Measurements from ENCODE around the gene OSBPL5. TPM values are rescaled to one million over a fixed set of nuclear protein-coding genes. Genes with fewer than 3 reads are reported as not detected.

OSBPL5 gene
- total and polyA plus RNA-seq, 2 donors = 28.2 to 42.3 TPM

DNA sequence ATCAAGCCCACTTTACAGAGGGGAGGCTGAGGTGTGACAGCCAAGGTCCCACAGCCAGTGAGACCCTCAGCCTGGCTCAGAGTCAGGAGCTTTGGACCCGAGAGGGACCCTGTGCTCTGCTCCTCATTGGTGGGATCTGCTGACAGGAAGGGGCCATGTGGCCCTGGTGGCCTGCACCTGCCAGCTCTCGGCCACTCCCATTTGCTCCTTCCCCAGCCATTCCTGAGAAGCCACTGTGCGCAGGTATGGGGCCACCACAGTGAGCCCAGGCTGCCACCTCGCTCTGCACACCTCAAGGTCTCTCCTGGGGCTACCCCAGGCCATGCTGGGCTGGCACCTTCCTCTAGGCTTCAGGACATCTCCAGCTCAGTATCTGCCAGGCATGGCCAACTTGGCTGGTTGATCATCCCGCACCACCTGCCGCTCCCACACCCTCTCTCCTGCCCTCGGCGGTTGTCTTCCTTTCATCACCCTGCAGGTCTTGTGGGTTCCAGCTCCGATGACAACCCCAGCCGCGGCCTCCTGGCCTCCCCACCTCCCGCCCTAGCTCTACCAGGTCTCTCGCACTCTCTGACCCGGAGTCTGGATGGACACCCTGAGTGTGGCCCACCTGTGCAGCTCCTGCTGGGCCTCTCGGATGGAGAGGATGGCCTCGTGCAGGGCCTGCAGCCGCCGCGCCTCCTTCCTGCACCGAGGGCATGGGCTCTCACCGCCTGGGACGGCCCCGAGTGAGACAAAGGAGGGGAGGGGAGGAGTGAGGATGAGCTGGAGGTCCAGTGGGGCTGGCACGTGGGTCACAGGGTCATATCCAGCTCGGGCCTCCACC lies 75.7 kb downstream of the OSBPL5 start:
- DNase-seq (ENCODE audit: low read depth in 6 of 9, low spot score in 9 of 9) = no peak
- Histone ChIP-seq H3K4me1 (ENCODE audit: control insufficient read depth in 2 of 2, insufficient read depth in 2 of 2, low read length in 2 of 2) (no peaks in the 10 kb centered on the region), H3K27me3 (ENCODE audit: control insufficient read depth in 2 of 2, insufficient read depth in 1 of 2, low read length in 1 of 2) (no peaks in the 10 kb centered on the region), H3K4me3 (ENCODE audit: low read length in 2 of 2) (no peak overlapping the region), H3K36me3 (ENCODE audit: control insufficient read depth in 2 of 2, insufficient read depth in 2 of 2, low read length in 1 of 2) (peaks cover 60 to 68% of the 10 kb centered on the region in 2 donors), H3K9me3 (ENCODE audit: control insufficient read depth in 2 of 2, insufficient read depth in 1 of 2, low read length in 1 of 2) (no peaks in the 10 kb centered on the region), H3K27ac (ENCODE audit: low read depth in 1 of 2, low read length in 1 of 2) (no peak overlapping the region)
- 97% methylated on average over 25 of the region's 25 CpGs for WGBS

DNA sequence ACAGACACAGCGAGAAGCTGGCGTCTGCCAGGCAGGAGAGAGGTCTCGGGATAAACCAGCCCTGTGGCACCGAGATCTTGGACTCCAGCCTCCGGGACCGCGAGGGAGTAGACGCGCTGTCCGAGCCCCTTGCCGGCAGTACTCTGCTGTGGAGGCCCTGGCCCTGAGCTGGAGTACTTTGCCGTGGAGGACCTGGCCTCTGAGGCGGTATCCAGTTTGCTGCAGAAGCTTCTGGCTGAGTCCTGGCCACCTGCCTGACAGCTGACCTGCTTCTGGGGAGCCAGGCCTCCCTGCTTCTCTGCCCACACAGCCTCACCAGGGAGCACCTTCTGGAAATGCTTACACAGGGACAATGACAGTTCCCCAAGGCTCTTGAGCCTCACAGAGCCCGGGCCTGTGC lies 76.3 kb downstream of the OSBPL5 start:
- Histone ChIP-seq H3K27ac (ENCODE audit: low read depth in 1 of 2, low read length in 1 of 2) (no peak overlapping the region), H3K27me3 (ENCODE audit: control insufficient read depth in 2 of 2, insufficient read depth in 1 of 2, low read length in 1 of 2) (no peaks in the 10 kb centered on the region), H3K9me3 (ENCODE audit: control insufficient read depth in 2 of 2, insufficient read depth in 1 of 2, low read length in 1 of 2) (no peaks in the 10 kb centered on the region), H3K36me3 (ENCODE audit: control insufficient read depth in 2 of 2, insufficient read depth in 2 of 2, low read length in 1 of 2) (peaks cover 53 to 61% of the 10 kb centered on the region in 2 donors), H3K4me3 (ENCODE audit: low read length in 2 of 2) (no peak overlapping the region), H3K4me1 (ENCODE audit: control insufficient read depth in 2 of 2, insufficient read depth in 2 of 2, low read length in 2 of 2) (no peaks in the 10 kb centered on the region)
- DNase-seq (ENCODE audit: low read depth in 6 of 9, low spot score in 9 of 9) = no peak
- WGBS = 97% methylated on average over 14 of the region's 14 CpGs

DNA sequence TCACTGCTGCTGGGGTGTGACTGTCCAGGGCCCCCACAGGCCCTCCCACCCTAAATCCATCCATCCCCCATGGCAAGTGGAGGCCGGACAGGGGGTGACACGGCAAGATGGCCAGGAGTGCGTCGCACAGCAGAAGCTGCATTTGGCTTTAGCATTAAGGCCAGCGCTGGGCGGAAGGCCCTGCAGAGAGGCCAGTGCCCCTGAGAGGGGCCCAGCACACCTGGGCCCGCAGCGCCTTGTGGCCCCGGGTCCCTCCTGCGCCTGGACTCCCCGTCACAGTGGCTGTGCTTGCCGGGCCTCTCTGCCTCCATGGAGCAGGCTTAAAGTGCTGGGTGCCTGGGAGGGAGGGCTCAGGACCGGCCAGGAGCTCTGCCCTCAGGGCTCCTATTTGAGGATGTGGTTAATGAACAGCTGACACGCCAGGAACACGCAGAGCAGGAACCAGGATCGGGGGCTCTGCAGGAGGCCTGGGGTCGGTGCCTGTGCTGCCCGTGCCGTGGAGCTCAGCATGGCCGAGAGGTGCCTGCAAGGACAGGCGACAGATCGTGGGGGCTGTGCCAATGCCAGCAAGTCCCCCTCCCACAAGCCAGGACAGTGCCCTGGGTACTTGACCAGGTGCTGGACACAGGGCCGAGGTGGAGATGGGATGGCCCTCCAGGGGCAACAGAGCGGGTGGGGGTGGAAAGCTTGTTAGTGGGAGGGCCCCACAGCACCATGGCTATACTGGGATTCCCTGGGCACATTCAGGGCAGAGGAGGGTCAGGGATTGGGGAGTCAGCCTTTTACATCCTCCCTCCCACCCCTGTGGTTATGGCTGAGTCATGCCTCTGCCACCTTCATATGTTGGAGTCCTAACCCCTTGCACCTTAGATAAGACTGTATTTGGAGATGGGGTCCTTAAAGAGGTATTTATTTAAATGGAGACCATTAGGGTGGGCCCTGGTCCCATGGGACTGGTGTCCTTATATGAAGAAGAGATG lies 77.0 kb downstream of the OSBPL5 start:
- no peak for DNase-seq (ENCODE audit: low read depth in 6 of 9, low spot score in 9 of 9)
- no peaks in the 10 kb centered on the region for H3K4me1 ChIP-seq (ENCODE audit: control insufficient read depth in 2 of 2, insufficient read depth in 2 of 2, low read length in 2 of 2)
- no peak overlapping the region for H3K27ac ChIP-seq (ENCODE audit: low read depth in 1 of 2, low read length in 1 of 2)
- H3K27me3 ChIP-seq (ENCODE audit: control insufficient read depth in 2 of 2, insufficient read depth in 1 of 2, low read length in 1 of 2) = peaks cover 0 to 4% of the 10 kb centered on the region in 2 donors
- peaks cover 47 to 54% of the 10 kb centered on the region in 2 donors for H3K36me3 ChIP-seq (ENCODE audit: control insufficient read depth in 2 of 2, insufficient read depth in 2 of 2, low read length in 1 of 2)
- H3K4me3 ChIP-seq (ENCODE audit: low read length in 2 of 2) = no peak overlapping the region
- 88% methylated on average over 24 of the region's 24 CpGs for WGBS
- H3K9me3 ChIP-seq (ENCODE audit: control insufficient read depth in 2 of 2, insufficient read depth in 1 of 2, low read length in 1 of 2) = no peaks in the 10 kb centered on the region

DNA sequence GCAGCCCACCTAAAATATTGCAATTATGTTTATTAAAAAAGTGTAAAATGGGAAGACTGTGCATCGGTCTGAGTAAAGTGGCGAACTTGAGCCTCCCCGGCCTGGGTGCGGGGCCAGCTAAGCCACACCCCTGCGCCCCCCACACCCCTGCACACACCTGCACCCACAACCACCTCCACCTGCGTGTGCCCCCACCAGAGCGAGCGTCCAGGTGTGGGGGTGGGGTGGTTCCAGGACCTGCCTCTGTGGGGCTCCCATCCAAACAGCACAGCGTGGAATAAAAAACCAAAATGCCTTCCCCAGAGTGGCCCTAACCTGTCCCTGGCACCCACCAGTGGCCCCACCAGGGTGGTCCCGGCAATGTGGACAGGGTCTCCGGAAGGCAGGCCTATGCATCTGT lies 77.7 kb downstream of the OSBPL5 start:
- no peaks in the 10 kb centered on the region for H3K9me3 ChIP-seq (ENCODE audit: control insufficient read depth in 2 of 2, insufficient read depth in 1 of 2, low read length in 1 of 2)
- H3K27me3 ChIP-seq (ENCODE audit: control insufficient read depth in 2 of 2, insufficient read depth in 1 of 2, low read length in 1 of 2) = peaks cover 0 to 4% of the 10 kb centered on the region in 2 donors
- no peak for DNase-seq (ENCODE audit: low read depth in 6 of 9, low spot score in 9 of 9)
- H3K4me1 ChIP-seq (ENCODE audit: control insufficient read depth in 2 of 2, insufficient read depth in 2 of 2, low read length in 2 of 2) = no peaks in the 10 kb centered on the region
- H3K4me3 ChIP-seq (ENCODE audit: low read length in 2 of 2) = no peak overlapping the region
- 92% methylated on average over 11 of the region's 11 CpGs for WGBS
- no peak overlapping the region for H3K27ac ChIP-seq (ENCODE audit: low read depth in 1 of 2, low read length in 1 of 2)
- peaks cover 40 to 48% of the 10 kb centered on the region in 2 donors for H3K36me3 ChIP-seq (ENCODE audit: control insufficient read depth in 2 of 2, insufficient read depth in 2 of 2, low read length in 1 of 2)

DNA sequence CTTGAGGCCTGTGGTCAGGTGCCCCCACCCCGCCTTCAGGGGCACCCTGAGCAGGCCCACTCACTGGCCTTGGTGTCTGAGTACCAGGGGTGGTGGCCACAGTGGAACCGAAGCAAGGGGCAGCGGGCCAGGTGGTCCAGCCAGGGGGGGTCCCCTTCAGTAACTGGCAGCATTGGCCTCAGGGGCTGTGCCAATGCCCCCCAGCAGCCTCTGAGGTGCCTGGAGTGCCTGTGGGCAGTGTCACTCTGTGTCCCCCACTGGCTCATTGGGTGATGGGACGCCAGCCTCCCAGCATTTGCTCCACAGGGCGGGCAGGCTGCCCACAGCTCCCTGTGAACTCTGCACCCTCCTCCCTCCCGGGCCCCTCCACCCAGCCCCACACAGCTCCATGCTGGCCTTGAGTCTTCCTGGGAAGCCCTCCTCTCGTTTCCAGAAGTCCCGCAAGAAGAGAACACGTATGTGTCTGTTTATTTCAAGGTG lies 78.4 kb downstream of the OSBPL5 start:
- no peak overlapping the region for H3K4me3 ChIP-seq (ENCODE audit: low read length in 2 of 2)
- H3K9me3 ChIP-seq (ENCODE audit: control insufficient read depth in 2 of 2, insufficient read depth in 1 of 2, low read length in 1 of 2) = no peaks in the 10 kb centered on the region
- WGBS = 94% methylated on average over 9 of the region's 9 CpGs
- no peak overlapping the region for H3K27ac ChIP-seq (ENCODE audit: low read depth in 1 of 2, low read length in 1 of 2)
- DNase-seq (ENCODE audit: low read depth in 6 of 9, low spot score in 9 of 9) = no peak
- H3K36me3 ChIP-seq (ENCODE audit: control insufficient read depth in 2 of 2, insufficient read depth in 2 of 2, low read length in 1 of 2) = peaks cover 34 to 43% of the 10 kb centered on the region in 2 donors
- no peaks in the 10 kb centered on the region for H3K4me1 ChIP-seq (ENCODE audit: control insufficient read depth in 2 of 2, insufficient read depth in 2 of 2, low read length in 2 of 2)
- peaks cover 0 to 4% of the 10 kb centered on the region in 2 donors for H3K27me3 ChIP-seq (ENCODE audit: control insufficient read depth in 2 of 2, insufficient read depth in 1 of 2, low read length in 1 of 2)

DNA sequence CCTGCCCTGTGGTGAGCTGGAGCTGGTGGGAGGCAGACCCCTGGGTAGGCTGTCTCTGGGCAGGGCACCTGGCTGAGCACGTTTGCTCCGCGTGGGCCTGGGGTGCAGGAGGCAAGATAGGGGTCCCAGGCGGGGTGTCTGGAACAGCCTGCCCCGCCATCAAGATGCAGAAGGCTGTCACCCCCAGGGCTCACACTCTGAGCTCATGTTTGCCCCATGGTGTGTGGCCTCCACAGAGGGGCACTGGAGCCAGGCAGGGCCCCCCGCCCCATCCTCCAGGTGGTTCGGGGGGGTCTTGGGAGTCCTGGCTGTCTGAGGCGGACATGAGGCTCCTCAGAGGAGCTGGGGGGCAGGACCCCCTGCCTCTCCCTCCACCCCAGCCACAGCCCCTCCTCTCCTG lies 79.0 kb downstream of the OSBPL5 start:
- Histone ChIP-seq H3K36me3 (ENCODE audit: control insufficient read depth in 2 of 2, insufficient read depth in 2 of 2, low read length in 1 of 2) (peaks cover 29 to 38% of the 10 kb centered on the region in 2 donors), H3K9me3 (ENCODE audit: control insufficient read depth in 2 of 2, insufficient read depth in 1 of 2, low read length in 1 of 2) (no peaks in the 10 kb centered on the region), H3K27me3 (ENCODE audit: control insufficient read depth in 2 of 2, insufficient read depth in 1 of 2, low read length in 1 of 2) (peaks cover 0 to 4% of the 10 kb centered on the region in 2 donors), H3K4me1 (ENCODE audit: control insufficient read depth in 2 of 2, insufficient read depth in 2 of 2, low read length in 2 of 2) (no peaks in the 10 kb centered on the region), H3K27ac (ENCODE audit: low read depth in 1 of 2, low read length in 1 of 2) (no peak overlapping the region), H3K4me3 (ENCODE audit: low read length in 2 of 2) (no peak overlapping the region)
- no peak for DNase-seq (ENCODE audit: low read depth in 6 of 9, low spot score in 9 of 9)
- 89% methylated on average over 8 of the region's 8 CpGs for WGBS

DNA sequence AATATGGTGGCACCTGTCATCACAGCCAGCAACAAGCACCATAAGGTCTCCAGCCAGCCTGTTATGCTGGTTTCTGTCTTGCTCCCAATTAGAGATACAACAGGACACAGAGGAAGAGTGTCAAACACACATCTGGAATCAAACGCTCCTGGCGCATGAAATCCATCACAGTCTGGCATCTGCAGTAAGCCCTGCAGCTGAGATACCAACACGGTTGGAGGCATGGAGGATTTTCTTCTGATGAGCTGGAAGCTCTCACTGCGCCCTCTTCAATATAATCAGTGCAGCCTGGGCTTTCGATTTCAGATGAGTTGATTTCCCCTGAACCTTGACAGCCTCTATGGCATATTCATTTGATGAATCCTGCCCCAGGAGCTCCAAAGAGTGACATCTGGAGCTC lies 80.1 kb downstream of the OSBPL5 start:
- H3K4me3 ChIP-seq (ENCODE audit: low read length in 2 of 2) = no peak overlapping the region
- H3K27ac ChIP-seq (ENCODE audit: low read depth in 1 of 2, low read length in 1 of 2) = no peak overlapping the region
- DNase-seq (ENCODE audit: low read depth in 6 of 9, low spot score in 9 of 9) = no peak
- peaks cover 18 to 27% of the 10 kb centered on the region in 2 donors for H3K36me3 ChIP-seq (ENCODE audit: control insufficient read depth in 2 of 2, insufficient read depth in 2 of 2, low read length in 1 of 2)
- H3K4me1 ChIP-seq (ENCODE audit: control insufficient read depth in 2 of 2, insufficient read depth in 2 of 2, low read length in 2 of 2) = no peaks in the 10 kb centered on the region
- H3K27me3 ChIP-seq (ENCODE audit: control insufficient read depth in 2 of 2, insufficient read depth in 1 of 2, low read length in 1 of 2) = peaks cover 0 to 4% of the 10 kb centered on the region in 2 donors
- 89% methylated on average over 5 of the region's 5 CpGs for WGBS
- H3K9me3 ChIP-seq (ENCODE audit: control insufficient read depth in 2 of 2, insufficient read depth in 1 of 2, low read length in 1 of 2) = no peaks in the 10 kb centered on the region

DNA sequence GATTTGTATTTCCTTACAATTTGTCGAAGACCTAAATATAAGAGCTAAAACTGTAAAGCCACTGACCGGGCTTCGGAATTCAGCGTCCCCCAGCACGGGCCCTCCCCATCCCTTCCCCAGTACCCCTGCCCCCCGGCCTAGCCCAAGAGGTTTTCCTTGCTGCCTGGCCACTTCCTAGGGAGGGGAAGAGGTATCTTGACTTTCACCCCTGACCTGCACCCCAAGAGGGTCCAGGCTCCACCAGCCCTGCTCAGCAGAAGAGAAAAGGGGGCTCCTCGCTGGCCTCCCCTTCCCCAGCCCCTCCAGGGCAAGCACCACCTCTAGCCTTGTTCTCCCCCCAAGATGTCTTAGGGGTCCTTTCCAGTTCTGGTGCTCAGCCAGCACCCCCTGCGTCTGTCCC lies 81.8 kb downstream of the OSBPL5 start:
- H3K4me3 ChIP-seq (ENCODE audit: low read length in 2 of 2) = no peak overlapping the region
- no peaks in the 10 kb centered on the region for H3K4me1 ChIP-seq (ENCODE audit: control insufficient read depth in 2 of 2, insufficient read depth in 2 of 2, low read length in 2 of 2)
- DNase-seq (ENCODE audit: low read depth in 6 of 9, low spot score in 9 of 9) = no peak
- no peak overlapping the region for H3K27ac ChIP-seq (ENCODE audit: low read depth in 1 of 2, low read length in 1 of 2)
- H3K27me3 ChIP-seq (ENCODE audit: control insufficient read depth in 2 of 2, insufficient read depth in 1 of 2, low read length in 1 of 2) = peaks cover 0 to 4% of the 10 kb centered on the region in 2 donors
- 54% methylated on average over 8 of the region's 8 CpGs for WGBS
- H3K36me3 ChIP-seq (ENCODE audit: control insufficient read depth in 2 of 2, insufficient read depth in 2 of 2, low read length in 1 of 2) = peaks cover 2 to 10% of the 10 kb centered on the region in 2 donors
- no peaks in the 10 kb centered on the region for H3K9me3 ChIP-seq (ENCODE audit: control insufficient read depth in 2 of 2, insufficient read depth in 1 of 2, low read length in 1 of 2)

DNA sequence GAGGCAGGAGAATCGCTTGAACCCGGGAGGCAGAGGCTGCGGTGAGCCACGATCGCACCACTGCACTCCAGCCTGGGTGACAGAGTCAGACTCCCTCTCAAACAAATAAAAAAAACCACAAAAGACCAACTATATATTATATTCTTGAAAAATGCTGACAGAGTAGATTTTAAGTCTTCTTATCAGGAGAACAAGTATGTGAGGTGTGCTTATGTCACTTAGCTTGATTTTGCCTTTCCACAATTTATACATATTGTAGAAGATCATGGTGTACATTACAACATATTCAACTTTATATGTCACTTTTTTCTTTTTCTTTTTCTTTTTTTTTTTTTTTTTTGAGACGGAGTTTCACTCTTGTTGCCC lies 83.7 kb downstream of the OSBPL5 start:
- DNase-seq (ENCODE audit: low read depth in 6 of 9, low spot score in 9 of 9) = no peak
- peaks cover 0 to 4% of the 10 kb centered on the region in 2 donors for H3K27me3 ChIP-seq (ENCODE audit: control insufficient read depth in 2 of 2, insufficient read depth in 1 of 2, low read length in 1 of 2)
- no peaks in the 10 kb centered on the region for H3K36me3 ChIP-seq (ENCODE audit: control insufficient read depth in 2 of 2, insufficient read depth in 2 of 2, low read length in 1 of 2)
- H3K9me3 ChIP-seq (ENCODE audit: control insufficient read depth in 2 of 2, insufficient read depth in 1 of 2, low read length in 1 of 2) = no peaks in the 10 kb centered on the region
- 90% methylated on average over 6 of the region's 6 CpGs for WGBS
- no peaks in the 10 kb centered on the region for H3K4me1 ChIP-seq (ENCODE audit: control insufficient read depth in 2 of 2, insufficient read depth in 2 of 2, low read length in 2 of 2)
- no peak overlapping the region for H3K27ac ChIP-seq (ENCODE audit: low read depth in 1 of 2, low read length in 1 of 2)
- no peak overlapping the region for H3K4me3 ChIP-seq (ENCODE audit: low read length in 2 of 2)
